ENCODE results near the gene FN3K. TPM values are rescaled to one million over a fixed set of nuclear protein-coding genes. Genes with fewer than 3 reads are reported as not detected.

The FN3K gene
- total and polyA plus RNA-seq, 2 of the 4 experiments (the other 2 are of a cell fraction): 0.90 to 2.9 TPM

- DNase-seq: no peak
- dilution Hi-C loops (cut with HindIII; ENCODE audit: low sequenced_read_pairs, unreplicated experiment): no loop called here
- ChIA-PET CTCF (no interaction called here), POLR2A (ENCODE audit: unreplicated experiment) (no interaction called here)
- no peaks in the 10 kb centered on the region for H3K9me3 ChIP-seq (ENCODE audit: control insufficient read depth, insufficient read depth, low read length)
- H3K27me3 ChIP-seq (ENCODE audit: control insufficient read depth, insufficient read depth, low read length): no peaks in the 10 kb centered on the region
- no peak overlapping the region for H3K18ac ChIP-seq (ENCODE audit: low read depth, low read length)
- H3K23ac ChIP-seq (ENCODE audit: low read depth, low read length): no peak overlapping the region
- no peak overlapping the region for H3K4me2 ChIP-seq (ENCODE audit: low read depth, low read length)
- H4K91ac ChIP-seq (ENCODE audit: insufficient read depth, low read depth, low read length): no peak overlapping the region
- no peak overlapping the region for H3K9ac ChIP-seq (ENCODE audit: low read depth, low read length)
- WGBS, 2 experiments (ENCODE audit: extremely low coverage in 2 of 2, insufficient read length in 1 of 2): 35% methylated on average over 21 of the region's 34 CpGs; no CpG with 5 or more reads in 1 of the 2 experiments
- peaks cover 5% of the 10 kb centered on the region for H3K4me1 ChIP-seq (ENCODE audit: control insufficient read depth, insufficient read depth, low read length)
- BruUV-seq (replicated peaks): no TSS peak
- no peak overlapping the region for H3K14ac ChIP-seq (replicated peaks; ENCODE audit: low read depth, low read length)
- H3K4ac ChIP-seq (ENCODE audit: low read depth, low read length): no peak overlapping the region
- H2BK15ac ChIP-seq (ENCODE audit: low read depth, low read length): no peak overlapping the region
- H2AK5ac ChIP-seq (ENCODE audit: low read depth, low read length): no peak overlapping the region
- no peak overlapping the region for H2BK5ac ChIP-seq (ENCODE audit: low read depth, low read length, poor library complexity, severe bottlenecking)
- H3K56ac ChIP-seq (ENCODE audit: extremely low read depth, insufficient read depth, low read length): no peak overlapping the region
- no peak overlapping the region for H4K8ac ChIP-seq (ENCODE audit: low read depth in 2 of 2, low read length in 2 of 2)
- H2AFZ ChIP-seq (replicated peaks; ENCODE audit: low read length, poor library complexity): peak overlapping the region; percentile 78
- in situ Hi-C loops (cut with MboI; ENCODE audit: low sequenced_read_pairs): loop anchor here (10.0 kb wide), 1 partner anchor 420 kb away; the partner anchor contains the start of gene TEX19
- H2AK9ac ChIP-seq (replicated peaks; ENCODE audit: low read depth, low read length, poor library complexity): peak overlapping the region; percentile 67
- H3K27ac ChIP-seq (ENCODE audit: insufficient read depth, low read length): no peak overlapping the region
- peaks cover 3 to 39% of the 10 kb centered on the region in 2 experiments; a peak in 3 of 4 replicates for H3K79me1 ChIP-seq (ENCODE audit: low read depth in 1 of 2, low read length in 2 of 2)
- ATAC-seq (ENCODE audit: low read depth): peak; percentile 49
- H4K20me1 ChIP-seq (ENCODE audit: insufficient read depth, low read length): peaks cover 19% of the 10 kb centered on the region
- no peak overlapping the region for H2BK120ac ChIP-seq (ENCODE audit: low read depth, low read length)
- no peak overlapping the region for H3K4me3 ChIP-seq (ENCODE audit: insufficient read depth, low read depth, low read length)
- peaks cover 3% of the 10 kb centered on the region for H3K9me1 ChIP-seq (ENCODE audit: insufficient read depth, low read length)
- intact Hi-C loops (cut with micrococcal nuclease): no loop called here
- no peak overlapping the region for H4K5ac ChIP-seq (ENCODE audit: low read depth, low read length)
- H2BK20ac ChIP-seq (ENCODE audit: low read depth, low read length): no peak overlapping the region
- H3K36me3 ChIP-seq (ENCODE audit: control insufficient read depth, insufficient read depth, low read length): peaks cover 10% of the 10 kb centered on the region
- TF ChIP-seq MAFK (IDR thresholded peaks at IDR 0.05; ENCODE audit: low read depth, low read length) (no peak), MAZ (IDR thresholded peaks at IDR 0.05; ENCODE audit: borderline replicate concordance, low read depth, low read length) (no peak), CEBPB (IDR thresholded peaks at IDR 0.05; ENCODE audit: low read depth, low read length) (no peak), MXI1 (IDR thresholded peaks at IDR 0.05; ENCODE audit: borderline replicate concordance, low read depth, low read length) (no peak), CHD1 (IDR thresholded peaks at IDR 0.05; ENCODE audit: low read depth, low read length) (no peak), ELK1 (IDR thresholded peaks at IDR 0.05; ENCODE audit: borderline replicate concordance, low read depth, low read length) (no peak), RCOR1 (IDR thresholded peaks at IDR 0.05; ENCODE audit: insufficient replicate concordance, low read length) (no peak), RFX5 (IDR thresholded peaks at IDR 0.05; ENCODE audit: low read depth, low read length) (no peak), RAD21 (IDR thresholded peaks at IDR 0.05; ENCODE audit: low read length) (peak; percentile 43), USF2 (IDR thresholded peaks at IDR 0.05; ENCODE audit: low read depth, low read length) (no peak), NFE2L2 (IDR thresholded peaks at IDR 0.05; ENCODE audit: low read depth, low read length) (no peak), BHLHE40 (IDR thresholded peaks at IDR 0.05; ENCODE audit: low read depth, low read length) (no peak), SMC3 (IDR thresholded peaks at IDR 0.05; ENCODE audit: low read depth, low read length) (0 out of 2 replicates have a peak, but pooled peaks have one; percentile 19), FOS (IDR thresholded peaks at IDR 0.05; ENCODE audit: low read depth, low read length) (no peak)
These were observed 39.8 kb downstream of the FN3K start for GRCh38 chr17:82775001-82775823.
